GM12865 (cell line): ENCODE measurements around the gene THAP12.
"Not testable (repeated sequence)": the region's sequence is repeated elsewhere in the genome, so short reads cannot be mapped to it uniquely, and the experiment has no call there.

ENCODE experiments used
- DNase-seq: peaks from one replicate; pipeline ENCODE4 v3.0.0; 2010; ENCODE audit warnings: low read depth
- H3K4me3 ChIP-seq: 2 replicates; pipeline ENCODE4 v1.5.1; 2011; ENCODE audit warnings: mild to moderate bottlenecking, low read depth, low read length, control low read depth
- CTCF ChIP-seq: IDR thresholded peaks from 2 replicates; pipeline ENCODE4 v1.5.1; 2011; ENCODE audit warnings: low read length, control low read depth, low read depth, inconsistent platforms; ENCODE audit not compliant: insufficient read depth; ENCODE audit errors: missing control alignments

The THAP12 gene

DNA sequence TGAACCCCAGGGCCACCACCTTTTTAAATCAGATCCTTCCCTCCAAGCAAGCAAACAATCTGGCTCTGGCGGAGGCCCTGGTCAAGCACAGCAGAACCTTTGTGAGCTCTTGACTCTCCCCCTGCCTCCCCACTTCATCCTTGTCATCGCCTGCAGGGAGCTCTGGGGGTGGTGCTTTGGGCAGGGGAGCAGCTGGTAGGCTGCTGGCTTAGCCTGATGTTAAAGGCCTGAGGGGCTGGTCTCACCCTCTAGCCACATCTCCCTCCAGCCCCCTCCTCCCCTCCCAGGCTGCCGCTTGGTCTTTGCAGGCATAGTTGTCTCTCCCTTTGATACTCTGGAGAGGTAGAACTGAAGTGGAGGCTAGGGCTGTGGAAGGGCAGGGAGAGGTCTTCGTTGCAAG, 50.9 kb downstream of the THAP12 start:
- TF ChIP-seq CTCF = no peak
- H3K4me3 ChIP-seq = no peak overlapping the region
- DNase-seq = no peak

- no peak overlapping the region for H3K4me3 ChIP-seq
- no peak for DNase-seq
- TF ChIP-seq CTCF = no peak
Observed at GRCh38 chr11:76329084-76329648, 51.8 kb downstream of the THAP12 start.

- TF ChIP-seq CTCF = no peak
- no peak overlapping the region for H3K4me3 ChIP-seq
- DNase-seq = no peak
Observed at GRCh38 chr11:76327756-76328388, 53.1 kb downstream of the THAP12 start.

DNA sequence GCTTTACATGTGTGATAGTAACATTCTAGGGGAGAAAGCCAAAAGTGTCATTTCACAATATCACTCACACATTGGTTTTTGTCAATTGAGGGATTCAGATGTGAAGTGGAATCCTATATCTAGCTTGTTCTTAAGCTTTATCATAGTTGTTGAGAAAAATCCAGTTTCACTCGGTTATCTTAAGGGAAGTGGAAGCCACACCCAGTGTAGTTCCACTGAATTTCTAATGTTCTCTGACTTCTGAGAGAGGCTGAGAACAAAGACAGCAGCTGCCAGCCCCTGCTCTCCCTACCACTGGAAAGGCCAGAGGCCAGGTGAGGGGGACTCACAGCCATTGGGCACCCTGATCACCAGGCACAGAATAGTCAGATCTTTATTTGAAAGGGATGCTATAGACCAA, 53.7 kb downstream of the THAP12 start:
- H3K4me3 ChIP-seq = no peak overlapping the region
- no peak for TF ChIP-seq CTCF
- DNase-seq = no peak

DNA sequence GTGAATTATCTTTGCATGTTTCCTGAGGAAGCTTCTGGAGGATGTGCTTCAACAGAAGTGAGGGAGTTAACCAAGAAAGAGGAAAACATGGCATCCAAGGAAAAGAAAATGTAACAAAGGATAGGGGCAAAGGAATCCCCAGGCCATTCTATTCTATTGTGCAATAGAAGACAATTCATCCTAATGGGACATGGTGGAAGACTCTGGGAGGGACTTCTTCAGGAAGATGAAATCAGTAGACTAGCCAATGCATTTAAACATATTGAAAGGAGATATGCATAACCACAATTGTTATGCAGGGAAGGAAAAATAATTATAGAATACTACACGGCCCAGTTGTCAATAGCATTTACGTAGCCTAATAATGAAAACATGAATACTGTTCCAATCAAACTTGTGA, 55.7 kb downstream of the THAP12 start:
- TF ChIP-seq CTCF = no peak
- no peak overlapping the region for H3K4me3 ChIP-seq
- no peak for DNase-seq

DNA sequence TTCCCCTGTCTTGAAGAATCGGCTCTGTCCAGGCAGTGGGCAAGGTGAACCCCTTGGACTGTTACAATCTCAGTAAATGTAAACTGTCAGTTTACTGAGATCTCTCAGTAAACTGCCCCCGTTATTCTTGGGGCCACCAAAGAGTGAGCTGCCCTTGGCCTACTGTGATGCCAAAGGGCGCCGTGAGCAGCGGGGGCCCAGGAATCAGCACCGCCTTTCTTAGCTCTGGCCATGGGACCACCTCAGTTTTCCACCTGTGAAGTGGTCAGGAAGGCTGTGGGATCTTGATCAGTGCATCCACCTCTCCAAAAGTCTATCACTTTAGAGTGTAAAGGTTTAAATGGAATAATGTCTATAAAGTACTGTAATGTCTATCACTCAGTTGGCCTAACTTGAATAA, 57.1 kb downstream of the THAP12 start:
- no peak for TF ChIP-seq CTCF

DNA sequence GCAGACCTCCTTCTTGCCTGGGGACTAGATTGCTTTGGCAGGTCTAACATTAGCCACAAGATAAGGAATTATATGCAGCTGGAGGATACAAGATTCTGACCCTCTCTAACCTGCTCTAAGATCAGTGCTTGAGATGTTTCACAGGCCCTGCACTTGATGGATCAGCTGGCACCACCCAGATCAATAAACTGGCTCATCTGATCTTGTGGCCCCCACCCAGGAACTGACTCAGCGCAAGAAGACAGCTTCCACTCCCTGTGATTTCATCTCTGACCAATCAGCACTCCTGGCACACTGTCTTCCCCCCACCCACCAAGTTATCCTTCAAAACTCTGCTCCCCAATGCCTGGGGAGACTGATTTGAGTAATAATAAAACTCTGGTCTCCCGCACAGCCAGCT, 57.6 kb downstream of the THAP12 start:
- not testable (repeated sequence) for H3K4me3 ChIP-seq, DNase-seq

More for the DNA sequence above, 57.1 kb downstream of the THAP12 start:
- no peak overlapping the region for H3K4me3 ChIP-seq
- DNase-seq = no peak
